DMS153 treated with DMSO at 0.1 percent for 48 hours (cell line): ENCODE data around the gene CTSV.
"Not testable (repeated sequence)": the region's sequence is repeated elsewhere in the genome, so short reads cannot be mapped to it uniquely, and the experiment has no call there.

Experiments
- DNase-seq: peaks from one replicate; lab custom pipeline; 2025; ENCODE audit not compliant: unreplicated experiment; lab: John Stamatoyannopoulos, UW

The CTSV gene

DNA sequence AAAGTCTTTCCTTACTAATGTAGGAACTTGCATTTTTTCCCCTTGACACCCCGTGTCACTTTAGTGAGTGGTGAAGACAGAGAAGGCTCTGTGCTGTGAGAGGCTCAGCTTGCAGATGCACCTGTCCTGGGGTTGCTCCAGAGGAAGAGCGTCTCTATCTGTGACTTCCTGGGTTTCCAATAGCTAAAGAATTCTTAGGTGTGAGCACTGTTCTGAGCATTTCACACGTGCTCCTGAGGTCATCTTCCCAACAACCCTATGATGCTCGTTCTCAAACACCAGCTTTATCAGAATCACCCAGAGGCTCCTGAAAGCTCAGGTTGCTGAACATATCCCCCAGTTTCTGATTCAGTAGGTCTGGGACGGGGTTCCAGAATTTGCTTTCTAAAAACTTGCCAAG, 6.4 kb upstream of the CTSV start:
- no peak for DNase-seq

- DNase-seq = no peak
Observed at GRCh38 chr9:97041898-97042297, 3.0 kb upstream of the CTSV start.

- DNase-seq = no peak
Observed at GRCh38 chr9:97039514-97039860, 545 bp upstream of the CTSV start.

DNA sequence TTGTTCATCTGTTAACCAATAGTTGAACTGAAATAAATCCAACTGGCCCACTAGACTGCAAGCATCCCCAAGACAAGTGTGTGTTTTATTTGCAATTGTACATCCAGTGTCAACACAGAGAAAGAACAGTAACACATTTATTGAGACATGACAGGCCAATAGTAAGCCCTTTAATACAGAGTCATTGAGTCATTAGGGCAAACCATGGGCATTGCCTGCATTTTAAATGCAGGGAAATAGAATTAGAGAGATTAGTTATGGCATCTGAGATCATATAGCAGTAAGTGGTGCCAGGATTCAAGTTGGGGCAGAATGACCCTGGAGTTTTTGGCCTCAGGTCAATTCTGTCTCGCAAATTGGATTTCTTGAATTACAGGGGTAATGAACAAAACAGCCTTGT, 15.4 kb downstream of the CTSV start:
- not testable (repeated sequence) for DNase-seq

DNA sequence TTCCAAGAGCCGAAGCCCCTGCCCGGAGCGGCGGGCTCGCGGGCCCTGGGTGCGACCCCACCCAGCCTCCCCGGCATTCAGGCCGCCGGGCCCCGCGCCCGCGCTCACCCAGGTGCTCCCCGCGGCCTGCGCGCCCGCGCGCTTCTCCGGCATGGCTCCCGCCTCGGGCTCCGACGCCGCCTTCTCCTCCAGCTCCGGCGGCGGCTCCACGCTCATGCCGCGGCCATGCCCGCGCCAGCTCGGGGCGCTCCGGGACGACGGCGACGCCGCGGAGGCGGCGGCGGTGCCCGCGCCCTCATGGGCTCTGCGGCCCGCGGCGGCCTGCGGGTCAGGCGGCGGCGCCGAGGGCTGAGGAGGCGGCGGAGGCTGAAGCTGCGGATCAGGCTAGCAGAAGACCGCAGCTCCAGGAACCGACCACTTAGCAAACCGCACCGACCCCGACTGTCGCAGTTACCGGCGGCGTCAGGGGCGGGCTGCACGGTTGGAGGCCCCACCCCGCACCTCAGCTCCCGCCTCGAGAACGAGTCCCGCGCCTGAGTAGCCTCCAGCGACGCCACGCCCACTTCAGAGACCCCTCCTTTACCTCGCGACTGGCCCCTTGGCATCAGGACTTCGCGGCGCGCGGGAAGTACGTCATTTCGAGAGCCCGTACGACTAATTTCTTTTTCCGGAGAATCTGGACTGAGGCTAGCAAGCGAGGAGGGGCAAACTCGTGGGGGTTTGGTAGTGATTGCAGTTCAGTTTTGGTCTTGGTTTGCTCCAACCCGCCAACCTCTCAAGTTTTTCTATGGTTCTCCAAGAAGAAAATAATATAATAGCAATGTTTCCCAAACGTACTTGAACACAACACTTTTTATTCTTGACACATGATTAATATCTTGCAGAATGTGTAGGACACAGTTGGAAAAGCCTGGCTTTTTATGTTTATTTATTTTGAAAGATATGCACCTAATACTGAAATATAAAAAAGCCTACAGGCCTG, 25.5 kb downstream of the CTSV start:
- peak; percentile 70 for DNase-seq

DNA sequence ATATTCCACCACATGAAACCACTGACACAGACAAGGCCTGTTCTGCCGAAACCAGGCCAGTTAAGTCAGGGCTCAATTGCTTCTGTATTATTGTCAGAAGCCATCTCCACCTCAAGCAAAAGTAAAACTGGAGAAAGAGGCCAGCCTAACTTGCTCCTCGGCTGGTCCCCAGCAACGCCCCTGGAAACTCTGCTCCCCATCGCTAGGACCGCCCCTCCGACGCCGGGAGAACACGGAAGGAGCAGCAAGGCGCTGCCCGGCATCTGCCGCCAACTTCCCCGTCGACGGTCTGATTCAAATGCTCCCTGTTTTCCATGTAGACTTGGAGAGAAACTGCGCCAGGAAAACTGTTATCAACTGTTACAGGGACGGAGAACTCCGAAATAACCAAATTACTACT, 26.3 kb downstream of the CTSV start:
- not testable (repeated sequence) for DNase-seq

DNA sequence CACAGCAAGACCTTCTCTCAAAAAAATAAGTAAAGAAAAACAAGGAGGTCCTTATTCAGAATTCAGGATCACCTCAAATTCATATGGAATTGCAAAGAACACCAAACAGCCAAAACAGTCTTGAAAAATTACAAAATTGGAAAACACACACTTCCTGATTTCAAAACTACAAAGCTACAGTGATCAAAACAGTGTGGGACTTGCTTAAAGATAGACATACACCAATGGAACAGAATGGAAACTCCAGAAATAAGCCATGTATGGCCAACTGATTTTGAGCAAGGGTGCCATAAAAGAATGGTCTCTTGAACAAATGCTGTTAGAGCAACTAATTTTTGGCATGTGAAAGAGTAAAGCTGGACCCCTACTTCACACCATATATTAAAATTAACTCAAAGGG, 36.7 kb downstream of the CTSV start:
- not testable (repeated sequence) for DNase-seq

GRCh38 chr9:97001338-97001737, 37.6 kb downstream of the CTSV start:
- not testable (repeated sequence) for DNase-seq

DNA sequence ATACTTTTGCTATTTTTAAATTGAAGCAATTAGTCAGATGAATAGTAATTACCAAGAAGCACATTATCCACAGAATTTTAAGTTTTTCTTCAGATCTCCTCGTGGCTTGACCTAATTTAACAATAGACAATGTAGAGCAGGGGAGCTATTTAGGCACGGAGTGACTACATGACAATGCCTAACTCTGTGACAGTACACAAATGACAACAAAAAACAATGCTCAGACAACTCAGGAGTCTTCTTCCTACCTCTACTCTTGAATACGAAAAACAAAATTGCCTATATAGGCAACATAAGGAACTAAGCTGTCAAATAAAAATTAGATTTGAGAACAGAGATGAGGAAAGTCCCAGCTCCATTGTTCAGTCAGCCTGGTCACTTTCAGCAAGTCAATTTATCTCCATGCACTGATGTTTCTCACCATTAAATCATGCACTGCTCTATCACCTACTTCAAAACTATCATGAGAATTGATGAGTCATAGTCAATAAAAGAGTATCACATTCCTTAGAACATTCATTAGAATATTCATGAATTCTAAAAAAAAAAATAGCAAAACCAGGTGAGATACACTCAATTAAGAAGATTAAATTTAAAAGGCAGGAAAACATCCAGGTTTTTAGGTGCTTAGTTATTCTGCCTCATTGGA, 38.7 kb downstream of the CTSV start:
- not testable (repeated sequence) for DNase-seq

- not testable (repeated sequence) for DNase-seq
Observed at GRCh38 chr9:96999733-97000132, 39.2 kb downstream of the CTSV start.

DNA sequence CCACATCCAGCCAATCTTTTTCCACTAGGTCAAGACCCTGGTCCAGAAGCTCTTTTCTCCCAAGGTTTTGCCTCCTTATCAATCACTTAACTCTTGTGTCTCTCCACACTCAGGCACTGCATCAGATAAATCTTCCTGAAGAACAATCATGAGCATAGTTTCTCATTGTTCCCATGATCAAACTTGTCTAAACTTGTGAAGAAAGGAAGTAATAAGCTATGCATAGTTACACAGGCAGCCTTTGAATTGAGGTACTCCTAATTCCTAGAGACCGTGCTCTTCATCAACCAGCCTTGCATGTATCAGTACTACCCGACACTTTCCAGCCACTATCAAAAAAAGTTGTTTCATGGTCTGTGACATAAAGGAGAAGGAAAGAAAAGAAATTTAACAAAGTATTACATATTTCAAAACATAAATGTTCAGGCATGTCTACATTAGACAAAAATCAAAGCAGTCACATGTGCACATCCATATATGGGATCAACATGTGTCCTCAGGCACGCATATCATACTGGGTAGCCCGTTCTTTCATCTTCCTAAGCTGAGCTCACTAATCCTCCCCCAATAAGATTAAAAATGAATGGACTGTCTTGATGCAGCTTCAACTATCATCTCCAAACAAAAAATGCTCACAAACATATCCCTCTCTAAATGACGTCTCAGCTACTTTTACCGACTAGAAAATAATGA, 41.8 kb downstream of the CTSV start:
- not testable (repeated sequence) for DNase-seq

DNA sequence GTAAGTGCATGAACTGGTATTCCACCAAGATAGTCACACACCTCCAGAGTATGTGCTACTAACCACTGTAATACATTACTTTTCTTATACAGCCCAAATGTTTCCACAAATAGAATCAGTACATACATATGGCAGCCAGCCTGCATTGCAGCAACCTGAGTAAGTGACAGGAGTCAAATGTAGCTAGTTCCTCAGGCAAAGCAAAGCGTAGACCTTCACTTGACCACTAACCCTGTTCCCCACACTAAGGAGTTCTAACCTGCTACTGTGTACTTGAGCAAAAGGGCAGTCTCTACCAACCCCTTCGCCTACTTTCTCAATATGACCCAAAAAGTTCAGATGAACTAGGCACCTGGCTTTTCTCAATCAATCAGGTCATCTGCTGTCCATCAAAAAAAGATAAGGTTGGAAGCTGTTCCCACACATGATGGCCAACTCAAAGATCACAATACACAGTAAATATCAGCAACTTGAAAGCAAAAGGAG, 44.4 kb downstream of the CTSV start:
- not testable (repeated sequence) for DNase-seq

- not testable (repeated sequence) for DNase-seq
Observed at GRCh38 chr9:96992303-96992702, 46.6 kb downstream of the CTSV start.

GRCh38 chr9:96989747-96990318, 49.1 kb downstream of the CTSV start:
- DNase-seq = not testable (repeated sequence)

DNA sequence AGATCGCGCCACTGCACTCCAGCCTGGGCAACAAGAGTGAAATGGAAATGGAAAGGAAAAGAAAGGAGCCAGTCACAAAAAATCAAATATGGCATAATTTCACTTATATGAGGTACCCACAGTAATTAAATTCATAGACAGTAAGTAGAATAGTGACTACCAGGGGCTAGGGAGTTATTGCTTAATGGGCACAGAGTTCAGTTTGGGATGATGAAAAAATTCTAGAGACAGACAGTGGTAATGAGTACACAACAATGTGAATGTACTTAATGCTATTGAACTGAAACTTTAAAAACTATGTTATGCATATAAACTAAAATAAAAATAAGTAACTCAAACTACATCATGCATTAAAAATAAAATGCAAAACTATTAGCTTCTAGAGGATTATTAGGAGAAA, 54.1 kb downstream of the CTSV start:
- DNase-seq = not testable (repeated sequence)

DNA sequence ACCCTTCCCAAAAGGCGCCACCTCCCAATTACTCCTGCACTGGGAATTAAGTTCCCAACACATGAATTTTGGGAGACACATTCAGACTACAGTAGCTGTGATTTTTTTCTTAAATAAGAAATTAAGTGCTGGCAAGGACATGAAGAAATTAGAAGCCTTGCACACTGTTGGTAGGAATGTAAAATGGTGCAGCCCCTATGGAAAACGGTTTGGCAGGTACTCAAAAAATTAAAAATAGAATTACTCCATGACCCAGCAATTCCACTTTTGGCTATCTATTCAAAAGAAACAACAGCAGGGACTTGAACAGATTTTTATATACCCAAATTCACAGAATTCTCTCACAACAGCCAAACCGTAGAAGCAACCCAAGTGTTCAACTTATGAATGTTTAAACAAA, 54.8 kb downstream of the CTSV start:
- DNase-seq = not testable (repeated sequence)

GRCh38 chr9:96983496-96984122, 55.3 kb downstream of the CTSV start:
- not testable (repeated sequence) for DNase-seq
